ENCODE measurements around the gene FBXL13. TPM values are rescaled to one million over a fixed set of nuclear protein-coding genes. Genes with fewer than 3 reads are reported as not detected.

FBXL13 gene
- total RNA-seq, 2 experiments from 2014 or later = 1.6 to 2.0 TPM

GRCh38 chr7:102988631-102989560 is 85.7 kb downstream of the FBXL13 start:
- H3K4me1 ChIP-seq (ENCODE audit: insufficient read depth, low read length, poor library complexity, severe bottlenecking) = no peaks in the 10 kb centered on the region
- H2AFZ ChIP-seq (ENCODE audit: low read length) = no peak overlapping the region
- no peaks in the 10 kb centered on the region for H3K36me3 ChIP-seq (ENCODE audit: insufficient read depth, low read length)
- BruUV-seq (replicated peaks) = no TSS peak
- H3K4me3 ChIP-seq (ENCODE audit: low read depth, low read length, poor library complexity, severe bottlenecking) = no peak overlapping the region
- intact Hi-C loops (cut with micrococcal nuclease; ENCODE audit: unreplicated experiment) = no loop called here
- no peak overlapping the region for H3K4me2 ChIP-seq (ENCODE audit: low read length)
- H3K79me2 ChIP-seq (ENCODE audit: insufficient read depth, low read depth, low read length) = no peaks in the 10 kb centered on the region
- H3K9me3 ChIP-seq (ENCODE audit: low read length) = no peaks in the 10 kb centered on the region
- H4K20me1 ChIP-seq (ENCODE audit: insufficient read depth, low read length) = no peaks in the 10 kb centered on the region
- DNase-seq (ENCODE audit: low spot score) = no peak
- H3K9me2 ChIP-seq (ENCODE audit: insufficient read depth, low read length) = no peaks in the 10 kb centered on the region
- ChIA-PET CTCF (ENCODE audit: unreplicated experiment) (no interaction called here), POLR2A (interaction anchor here (0.6 kb wide), 1 partner anchor 208 kb away, joined by 3 read pairs; no protein-coding TSS in a partner anchor)
- no peak overlapping the region for H3K27ac ChIP-seq (ENCODE audit: low read depth, low read length, poor library complexity, severe bottlenecking)
- TF ChIP-seq, protein P1, sequence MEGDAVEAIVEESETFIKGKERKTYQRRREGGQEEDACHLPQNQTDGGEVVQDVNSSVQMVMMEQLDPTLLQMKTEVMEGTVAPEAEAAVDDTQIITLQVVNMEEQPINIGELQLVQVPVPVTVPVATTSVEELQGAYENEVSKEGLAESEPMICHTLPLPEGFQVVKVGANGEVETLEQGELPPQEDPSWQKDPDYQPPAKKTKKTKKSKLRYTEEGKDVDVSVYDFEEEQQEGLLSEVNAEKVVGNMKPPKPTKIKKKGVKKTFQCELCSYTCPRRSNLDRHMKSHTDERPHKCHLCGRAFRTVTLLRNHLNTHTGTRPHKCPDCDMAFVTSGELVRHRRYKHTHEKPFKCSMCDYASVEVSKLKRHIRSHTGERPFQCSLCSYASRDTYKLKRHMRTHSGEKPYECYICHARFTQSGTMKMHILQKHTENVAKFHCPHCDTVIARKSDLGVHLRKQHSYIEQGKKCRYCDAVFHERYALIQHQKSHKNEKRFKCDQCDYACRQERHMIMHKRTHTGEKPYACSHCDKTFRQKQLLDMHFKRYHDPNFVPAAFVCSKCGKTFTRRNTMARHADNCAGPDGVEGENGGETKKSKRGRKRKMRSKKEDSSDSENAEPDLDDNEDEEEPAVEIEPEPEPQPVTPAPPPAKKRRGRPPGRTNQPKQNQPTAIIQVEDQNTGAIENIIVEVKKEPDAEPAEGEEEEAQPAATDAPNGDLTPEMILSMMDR (conservative IDR thresholded peaks at IDR 0.05; ENCODE audit: low read length) = no peak
- TF ChIP-seq EZH2phosphoT487 (IDR thresholded peaks at IDR 0.05; ENCODE audit: borderline replicate concordance, low read depth, low read length) = no peak

DNA sequence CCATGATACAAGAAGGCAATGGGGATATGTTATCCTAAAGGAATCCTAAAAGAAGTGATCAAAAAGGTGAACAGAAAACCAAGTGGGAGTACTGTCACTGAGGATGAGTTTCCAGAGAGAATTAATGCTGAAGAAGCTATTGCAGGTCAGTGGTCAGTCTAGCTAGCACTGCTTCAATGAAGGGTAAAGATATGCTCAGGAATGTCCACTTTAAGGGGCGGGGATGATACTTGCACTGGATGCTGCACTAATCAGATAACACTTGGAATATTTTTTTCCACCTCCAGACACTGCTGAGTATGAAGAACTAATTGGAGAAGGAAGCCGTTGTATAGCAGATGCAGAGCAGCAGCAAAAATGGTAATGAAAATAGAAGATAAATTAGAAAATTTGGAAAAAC is 86.5 kb downstream of the FBXL13 start:
- Histone ChIP-seq H3K9me2 (ENCODE audit: insufficient read depth, low read length) (no peaks in the 10 kb centered on the region), H4K20me1 (ENCODE audit: insufficient read depth, low read length) (no peaks in the 10 kb centered on the region), H3K79me2 (ENCODE audit: insufficient read depth, low read depth, low read length) (no peaks in the 10 kb centered on the region), H3K4me3 (ENCODE audit: low read depth, low read length, poor library complexity, severe bottlenecking) (no peak overlapping the region), H3K9me3 (ENCODE audit: low read length) (no peaks in the 10 kb centered on the region), H2AFZ (ENCODE audit: low read length) (no peak overlapping the region), H3K27ac (ENCODE audit: low read depth, low read length, poor library complexity, severe bottlenecking) (no peak overlapping the region), H3K4me1 (ENCODE audit: insufficient read depth, low read length, poor library complexity, severe bottlenecking) (no peaks in the 10 kb centered on the region), H3K4me2 (ENCODE audit: low read length) (no peak overlapping the region), H3K36me3 (ENCODE audit: insufficient read depth, low read length) (no peaks in the 10 kb centered on the region)
- ChIA-PET CTCF (ENCODE audit: unreplicated experiment) (no interaction called here), POLR2A (no interaction called here)
- BruUV-seq (replicated peaks) = no TSS peak
- intact Hi-C loops (cut with micrococcal nuclease; ENCODE audit: unreplicated experiment) = no loop called here
- no peak for DNase-seq (ENCODE audit: low spot score)
- no peak for TF ChIP-seq EZH2phosphoT487 (IDR thresholded peaks at IDR 0.05; ENCODE audit: borderline replicate concordance, low read depth, low read length)
- TF ChIP-seq, protein P1 (conservative IDR thresholded peaks at IDR 0.05; ENCODE audit: low read length) = no peak

GRCh38 chr7:102985176-102985783 is 89.3 kb downstream of the FBXL13 start:
- Histone ChIP-seq H3K4me1 (ENCODE audit: insufficient read depth, low read length, poor library complexity, severe bottlenecking) (no peaks in the 10 kb centered on the region), H3K9me3 (ENCODE audit: low read length) (no peaks in the 10 kb centered on the region), H3K4me3 (ENCODE audit: low read depth, low read length, poor library complexity, severe bottlenecking) (no peak overlapping the region), H3K27ac (ENCODE audit: low read depth, low read length, poor library complexity, severe bottlenecking) (no peak overlapping the region), H3K79me2 (ENCODE audit: insufficient read depth, low read depth, low read length) (no peaks in the 10 kb centered on the region), H3K4me2 (ENCODE audit: low read length) (no peak overlapping the region), H2AFZ (ENCODE audit: low read length) (no peak overlapping the region), H4K20me1 (ENCODE audit: insufficient read depth, low read length) (no peaks in the 10 kb centered on the region), H3K36me3 (ENCODE audit: insufficient read depth, low read length) (no peaks in the 10 kb centered on the region), H3K9me2 (ENCODE audit: insufficient read depth, low read length) (no peaks in the 10 kb centered on the region)
- CTCF ChIA-PET (ENCODE audit: unreplicated experiment) = no interaction called here
- no peak for TF ChIP-seq EZH2phosphoT487 (IDR thresholded peaks at IDR 0.05; ENCODE audit: borderline replicate concordance, low read depth, low read length)
- TF ChIP-seq, protein P1 (conservative IDR thresholded peaks at IDR 0.05; ENCODE audit: low read length) = no peak
- POLR2A ChIA-PET = no interaction called here
- intact Hi-C loops (cut with micrococcal nuclease; ENCODE audit: unreplicated experiment) = no loop called here
- no peak for DNase-seq (ENCODE audit: low spot score)
- no TSS peak for BruUV-seq (replicated peaks)

All from OCI-LY7 (cell line).